Heart left ventricle (tissue), 16 donors: Measurements from ENCODE around the gene ACKR1. TPM values are rescaled to one million over a fixed set of nuclear protein-coding genes. Genes with fewer than 3 reads are reported as not detected.

ENCODE experiments used
- ATAC-seq, 4 donors: fragments of 200-7000 bp; cut with Tn5 transposase; one replicate each; pipeline ENCODE4 v1.9.1; 2020 to 2022; ENCODE audit warnings: moderate library complexity in 4 of 4, mild to moderate bottlenecking in 3 of 4, moderate number of reproducible peaks in 1 of 4
- DNase-seq, 5 donors: peaks; one replicate each; pipeline ENCODE4 v3.0.0-alpha.2; 2020
- H3K27ac ChIP-seq, 12 donors: fragments of 200-600 bp; sonication (generic) in 4 of 12; one replicate each; pipeline versions ENCODE4 v1.5.0 to v1.8.0; 2016 to 2022; ENCODE audit warnings: mild to moderate bottlenecking in 2 of 12
- H3K27me3 ChIP-seq, 9 donors: fragments of 200-600 bp; sonication (generic) in 2 of 9; one replicate each; pipeline versions ENCODE4 v1.5.1 to v1.8.0; 2016 to 2022; ENCODE audit warnings: mild to moderate bottlenecking in 3 of 9
- H3K36me3 ChIP-seq, 9 donors: fragments of 200-600 bp; sonication (generic) in 2 of 9; one replicate each; pipeline versions ENCODE4 v1.5.0 to v1.8.0; 2018 to 2022; ENCODE audit warnings: mild to moderate bottlenecking in 2 of 9
- H3K4me1 ChIP-seq, 12 donors: fragments of 200-600 bp; sonication (generic) in 4 of 12; one replicate each; pipeline versions ENCODE4 v1.5.0 to v1.8.0; 2016 to 2022; ENCODE audit warnings: mild to moderate bottlenecking in 3 of 12
- H3K4me3 ChIP-seq, 12 donors: fragments of 200-600 bp; sonication (generic) in 4 of 12; one replicate each; pipeline versions ENCODE4 v1.5.0 to v1.8.0; 2017 to 2022; ENCODE audit warnings: mild to moderate bottlenecking in 9 of 12, moderate library complexity in 4 of 12
- H3K9me3 ChIP-seq, 12 donors: fragments of 200-600 bp; sonication (generic) in 4 of 12; one replicate each; pipeline versions ENCODE4 v1.5.0 to v1.8.0; 2016 to 2022; ENCODE audit warnings: mild to moderate bottlenecking in 1 of 12
- CTCF ChIP-seq, 12 donors: fragments of 200-600 bp; sonication (generic) in 4 of 12; IDR thresholded peaks; one replicate each; pipeline versions ENCODE4 v1.5.0 to v1.8.0; 2018 to 2022; ENCODE audit warnings: antibody characterized with exemption in 12 of 12, mild to moderate bottlenecking in 5 of 12
- POLR2A ChIP-seq, 2 donors: fragments of 450-650 bp; IDR thresholded peaks; one replicate each; pipeline ENCODE4 v1.6.1; 2017; ENCODE audit warnings: antibody characterized with exemption in 2 of 2, mild to moderate bottlenecking in 2 of 2, moderate library complexity in 2 of 2
- WGBS, 4 donors: extraction: QIAGEN DNeasy Blood & Tissue Kit in 2 of 4; methylation state at CpG; one replicate each; pipeline versions ENCODE4 v1.1.5 to v1.1.7; 2013 to 2018; 5-methylcytosine and 5-hydroxymethylcytosine counted together
- intact Hi-C, 10 donors: fragments of 100-400 bp; cut with DNase I; formaldehyde crosslinking; loops; one replicate each; pipeline versions ENCODE4 v1.11.1 to v1.14.2; 2022
- polyA plus RNA-seq, 2 donors: library from polyadenylated mRNA; stranded (reverse); fragments of 200-250 nt; gene quantifications; one replicate each; pipeline ENCODE4 v1.2.3, GENCODE V29; 2013
- total RNA-seq, 9 donors: library from RNA; depleted of rRNA in 2 of 9; stranded (reverse); fragments of >200 nt in 2 of 9; fragmentation: NEBNext Ultra II Directional in 3 of 9; extraction: Animal tissue kit (Norgen Biotek cat#: 25700) in 3 of 9; gene quantifications; one replicate each; pipeline versions ENCODE4 v1.1.0 to v1.2.4, GENCODE V29; 2016 to 2023
- donor health status: ischemic (EF 13 %, LVEDD 7.1; RV severe dilation, severe dysfunction).
- donor health status: healthy with polysubstance abuse.
- donor health status: DM: no; HTN: yes; CAD: no.
- donor health status: DM: no; HTN: no; CAD: no.
- donor health status: ischemic (EF 25% LVEDD 6.9; RV normal size, moderate dysfunction).
- donor health status: ischemic (EF 25% LVEDD 5.7; RV mildly dilated, moderate dysfunction).
- donor health status: healthy.
- donor health status: DM: yes; HTN: yes; CAD: no.
- donor health status: ischemic (EF 35%, LVEDD 5.7; RV mildly dilated, moderate dysfunction).
- donor health status: nonischemic (EF 11% LVEDD 7.7; RV severe dilation, severe dysfunction).
- donor health status: DM: yes; HTN: yes; CAD: no.
- donor health status: PGD.
- donor health status: ischemic (EF 29% LVEDD 5.4; RV normal size, mild dysfunction).
- donor health status: nonischemic (EF 23%, LVEDD 6.1; RV moderate dilation, normal function).

ACKR1 gene
- total and polyA plus RNA-seq, 11 donors = 7.5 to 56.0 (median 19.1) TPM

DNA sequence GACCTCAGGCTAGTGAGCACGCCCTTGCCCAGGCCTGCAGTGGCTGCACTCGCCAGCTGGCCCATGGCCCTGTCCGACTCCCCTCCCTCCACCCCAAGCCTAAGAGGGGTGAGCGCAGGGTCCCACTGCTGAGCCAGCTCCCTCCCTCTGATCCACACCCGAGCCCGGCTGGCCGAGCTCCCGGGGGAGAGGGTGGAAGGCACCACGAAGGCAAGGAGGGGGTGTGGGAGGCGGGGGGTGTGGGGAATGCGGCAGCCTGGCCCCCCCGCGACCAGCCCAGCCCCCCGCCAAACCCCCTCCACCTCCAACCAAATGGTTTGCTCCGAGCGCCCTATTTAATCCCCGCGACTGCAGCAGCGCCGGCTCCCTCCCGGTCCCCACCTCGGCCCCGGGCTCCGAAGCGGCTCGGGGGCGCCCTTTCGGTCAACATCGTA lies 33.4 kb upstream of the ACKR1 start, which contains the start of gene CADM3:
Gene CADM3 (plus strand): TSS at position 362 of the 434 bp plus-strand sequence. CDS start 151 bp downstream, outside the sequence.
- no peak for TF ChIP-seq POLR2A (IDR thresholded peaks at IDR 0.05)
- TF ChIP-seq CTCF (IDR thresholded peaks at IDR 0.05) = no peak
- intact Hi-C loops = no loop called here
- no peaks in the 10 kb centered on the region for H3K9me3 ChIP-seq
- ATAC-seq (peak in 1 of 4 donors; percentile 16), DNase-seq (peak in 1 of 5 donors; percentile 34)
- H3K36me3 ChIP-seq = no peaks in the 10 kb centered on the region
- H3K27me3 ChIP-seq = peaks cover 9 to 75% (median 31%) of the 10 kb centered on the region in 9 donors
- 2 to 12% (median 3%) methylated on average over 4 to 29 of the region's 29 CpGs; no CpG with 5 or more reads in 1 of the 4 donors for WGBS, 4 donors
- peak within 1 kb of the TSS in 9 of 12 donors; percentile 11 to 37 (median 30) for H3K4me3 ChIP-seq
- peak within 1 kb of the TSS in 1 of 12 donors; percentile 31 for H3K27ac ChIP-seq
- peaks cover 0 to 19% (median 0%) of the 10 kb centered on the region in 12 donors for H3K4me1 ChIP-seq

- H3K36me3 ChIP-seq = no peaks in the 10 kb centered on the region
- intact Hi-C loops = no loop called here
- H3K4me3 ChIP-seq = peak overlapping the region in 9 of 12 donors; percentile 11 to 37 (median 30)
- ATAC-seq (peak in 2 of 4 donors; percentile 14 to 17), DNase-seq (peak in 1 of 5 donors; percentile 54)
- peaks cover 9 to 75% (median 31%) of the 10 kb centered on the region in 9 donors for H3K27me3 ChIP-seq
- H3K4me1 ChIP-seq = peaks cover 0 to 19% (median 0%) of the 10 kb centered on the region in 12 donors
- 0 to 1% (median 1%) methylated on average over 19 to 49 of the region's 49 CpGs for whole genome bisulfite sequencing, 4 donors
- H3K9me3 ChIP-seq = no peaks in the 10 kb centered on the region
- TF ChIP-seq POLR2A (IDR thresholded peaks at IDR 0.05) (no peak), CTCF (IDR thresholded peaks at IDR 0.05) (no peak)
- H3K27ac ChIP-seq = peak overlapping the region in 1 of 12 donors; percentile 31
Measured at GRCh38 chr1:159171688-159172501, 32.8 kb upstream of the ACKR1 start.

DNA sequence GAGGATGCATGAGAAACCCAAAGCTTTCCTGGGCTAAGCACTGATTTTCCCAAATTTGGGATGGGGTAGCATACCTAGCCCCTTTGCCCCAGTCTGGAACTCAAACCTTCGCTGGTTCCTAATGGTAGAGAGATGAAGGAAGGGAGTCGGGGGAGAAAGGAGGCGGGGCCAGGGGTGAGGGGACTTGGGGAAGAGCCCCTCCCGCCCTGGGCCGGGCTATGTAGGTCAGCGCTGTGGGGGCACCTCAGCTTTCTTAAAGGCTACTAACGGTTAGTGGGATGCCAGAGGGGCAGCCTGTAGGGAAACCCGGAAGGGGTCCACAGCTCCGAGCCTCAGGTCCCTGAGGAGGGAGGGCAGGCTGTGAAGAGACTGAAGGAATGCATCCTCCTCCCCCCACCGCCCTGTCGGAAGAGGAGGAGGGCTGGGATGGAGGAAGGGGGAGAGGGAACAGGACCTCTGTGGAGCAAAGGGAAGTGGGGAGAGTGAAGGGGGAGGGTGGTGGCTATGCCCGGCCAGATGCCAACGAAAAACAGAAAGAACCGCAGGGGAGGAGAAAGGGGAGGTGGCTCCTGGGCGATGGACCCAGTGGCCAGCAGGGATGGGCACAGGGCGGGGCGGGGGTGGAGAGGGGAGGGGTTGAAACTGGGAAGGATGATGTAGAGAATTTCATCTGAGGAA lies 31.9 kb upstream of the ACKR1 start:
- TF ChIP-seq CTCF (IDR thresholded peaks at IDR 0.05) = no peak
- TF ChIP-seq POLR2A (IDR thresholded peaks at IDR 0.05) = no peak
- DNase-seq = peak in 3 of 5 donors; percentile 23 to 37 (median 30)
- no peaks in the 10 kb centered on the region for H3K9me3 ChIP-seq
- WGBS, 4 donors = 2 to 3% (median 3%) methylated on average over 17 of the region's 17 CpGs
- H3K27ac ChIP-seq = no peak overlapping the region
- no peaks in the 10 kb centered on the region for H3K36me3 ChIP-seq
- peaks cover 0 to 19% (median 0%) of the 10 kb centered on the region in 12 donors for H3K4me1 ChIP-seq
- intact Hi-C loops = no loop called here
- H3K4me3 ChIP-seq = peak overlapping the region in 5 of 12 donors; percentile 21 to 37 (median 31)
- peaks cover 9 to 76% (median 31%) of the 10 kb centered on the region in 9 donors for H3K27me3 ChIP-seq
- ATAC-seq = peak in 3 of 4 donors; percentile 31 to 55 (median 53)

DNA sequence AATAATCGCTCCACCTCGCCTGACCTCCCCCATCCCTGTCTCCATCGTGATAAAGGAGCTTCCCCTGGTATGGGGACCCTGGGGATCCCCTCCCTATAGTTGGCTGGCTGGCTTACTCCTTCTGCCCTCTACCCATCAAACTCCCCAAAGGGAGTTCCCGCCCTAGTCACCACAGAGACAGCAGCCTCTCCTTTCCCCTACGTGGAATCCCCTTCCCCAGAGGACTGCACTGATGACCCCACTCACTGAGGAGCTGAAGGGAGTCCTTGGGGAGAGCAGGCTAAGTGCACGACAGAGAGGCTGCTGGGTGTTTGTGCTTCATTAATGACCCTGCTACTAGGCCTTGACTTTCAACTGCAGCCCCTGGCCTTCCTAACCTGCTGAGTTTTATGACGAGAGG lies 31.4 kb upstream of the ACKR1 start:
- Histone ChIP-seq H3K4me1 (peaks cover 0 to 19% (median 0%) of the 10 kb centered on the region in 12 donors), H3K4me3 (no peak overlapping the region), H3K9me3 (no peaks in the 10 kb centered on the region), H3K27me3 (peaks cover 9 to 73% (median 31%) of the 10 kb centered on the region in 9 donors), H3K36me3 (no peaks in the 10 kb centered on the region), H3K27ac (no peak overlapping the region)
- TF ChIP-seq CTCF (IDR thresholded peaks at IDR 0.05) (no peak), POLR2A (IDR thresholded peaks at IDR 0.05) (no peak)
- ATAC-seq (no peak), DNase-seq (no peak)
- intact Hi-C loops = no loop called here
- WGBS, 4 donors = 21 to 29% (median 24%) methylated on average over 7 of the region's 7 CpGs
